GM18867 (cell line): ENCODE data around the gene MALRD1.

Source experiments
- ATAC-seq: cut with Tn5 transposase; IDR thresholded peaks from one replicate; pipeline ENCODE4 v1.9.1; 2021; ENCODE audit warnings: mild to moderate bottlenecking, moderate library complexity; ENCODE audit not compliant: unreplicated experiment

MALRD1 gene

DNA sequence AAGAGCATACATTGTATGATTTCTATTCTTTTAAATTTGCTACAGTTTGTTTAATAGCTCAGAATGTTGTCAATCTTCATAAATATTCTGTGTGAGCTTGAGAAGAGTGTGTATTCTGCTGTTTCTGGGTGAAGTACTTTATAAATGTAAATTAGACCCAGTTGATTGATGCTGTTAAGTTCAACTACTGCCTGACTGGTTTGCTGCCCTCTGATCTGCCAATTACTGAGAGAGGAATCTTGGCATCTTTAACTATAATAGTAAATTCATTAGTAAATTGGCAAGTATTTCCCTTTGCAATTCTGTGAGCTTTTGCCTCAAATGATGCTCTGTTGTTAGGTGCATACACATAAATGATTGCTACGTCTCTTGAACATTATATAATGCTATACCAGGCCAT lies 512.6 kb downstream of the MALRD1 start:
- no peak for ATAC-seq

DNA sequence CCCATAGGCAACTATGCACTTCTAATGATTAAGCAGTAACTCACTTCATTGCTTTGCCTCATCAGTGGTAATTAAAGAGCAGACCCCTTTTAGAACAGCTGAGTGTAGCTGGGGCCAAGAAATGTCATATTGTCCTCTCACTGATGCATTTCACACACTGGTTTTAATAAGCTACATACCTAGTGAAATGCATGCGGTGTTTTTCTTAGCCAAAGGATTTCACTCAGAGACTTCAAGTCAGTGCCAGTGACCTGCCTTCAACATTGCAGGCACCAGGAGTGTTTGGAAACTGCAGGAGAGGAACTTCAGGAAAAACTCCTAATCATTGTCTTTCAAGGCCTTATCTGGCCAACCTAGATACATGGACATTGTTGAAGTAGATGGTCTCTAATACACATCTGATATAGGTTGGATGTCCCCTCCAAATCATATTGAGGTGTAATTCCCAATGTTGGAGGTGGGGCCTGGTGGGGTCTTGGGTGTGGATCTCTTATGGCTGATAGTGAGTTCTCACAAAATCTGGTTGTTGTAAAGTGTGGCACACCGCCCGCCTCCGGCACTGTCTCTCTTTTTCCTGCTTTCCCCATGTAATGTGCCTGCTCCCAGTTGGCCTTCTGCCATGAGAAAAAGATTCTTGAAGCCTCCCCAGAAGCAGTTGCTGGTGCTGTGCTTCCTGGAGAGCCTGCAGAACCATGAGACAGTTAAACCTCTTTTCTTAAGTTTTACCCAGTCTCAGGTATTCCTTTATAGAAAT lies 515.0 kb downstream of the MALRD1 start:
- ATAC-seq = no peak

DNA sequence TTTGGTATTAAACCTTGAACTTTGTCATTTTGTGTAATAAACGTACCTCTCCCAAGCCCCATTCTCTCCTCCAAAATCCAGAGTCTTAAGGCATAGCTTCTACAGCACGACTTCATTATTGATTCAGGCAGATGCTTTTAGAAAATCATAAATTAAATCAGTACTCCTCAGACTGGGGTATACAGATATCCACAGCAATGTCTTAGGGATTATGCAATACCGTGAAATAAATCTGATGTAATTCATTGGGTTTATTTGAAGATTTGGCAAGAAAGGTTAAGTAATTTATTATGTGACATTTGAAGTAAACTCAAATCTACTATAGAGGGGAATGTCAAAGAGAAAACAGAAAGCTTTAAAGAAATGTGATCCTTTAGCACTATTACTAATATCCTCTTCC lies 521.5 kb downstream of the MALRD1 start:
- ATAC-seq = no peak

DNA sequence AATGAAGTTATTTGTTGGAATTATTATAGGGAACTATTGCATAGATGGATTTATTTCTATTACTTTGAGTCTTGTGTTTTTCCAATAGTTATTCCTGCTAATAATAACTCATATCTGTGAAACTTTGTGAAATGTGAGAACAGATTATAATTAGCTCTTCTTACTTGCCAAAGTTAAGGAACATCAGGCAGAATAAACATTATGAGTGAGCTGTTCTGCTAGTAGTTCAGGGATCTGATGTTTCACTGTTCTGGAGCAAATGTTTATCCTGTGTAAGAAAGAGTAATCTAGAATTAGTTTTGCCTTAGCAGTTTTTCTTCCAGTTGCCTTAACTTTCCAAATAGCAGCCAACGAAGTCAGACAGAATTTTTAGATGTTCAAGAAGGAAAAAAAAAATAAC lies 522.4 kb downstream of the MALRD1 start:
- no peak for ATAC-seq

DNA sequence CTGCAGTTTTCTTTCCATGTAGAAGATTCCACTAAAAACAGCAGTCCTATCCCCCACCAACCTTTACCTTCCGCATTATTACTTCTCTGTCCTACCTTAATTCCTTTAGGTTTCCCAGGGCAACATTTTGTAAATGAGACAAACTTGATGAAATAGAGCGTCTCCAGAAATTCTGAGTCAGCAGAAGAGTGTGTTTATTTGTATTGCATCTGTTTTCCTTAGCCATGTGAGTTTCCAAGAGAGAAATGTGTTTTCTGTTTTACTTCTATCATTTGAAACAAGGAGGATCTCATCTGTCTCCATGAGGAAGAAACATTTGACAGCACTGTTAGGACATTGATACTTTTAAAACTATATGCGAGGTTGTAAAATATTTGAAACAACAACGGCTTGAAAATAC lies 523.5 kb downstream of the MALRD1 start:
- no peak for ATAC-seq

DNA sequence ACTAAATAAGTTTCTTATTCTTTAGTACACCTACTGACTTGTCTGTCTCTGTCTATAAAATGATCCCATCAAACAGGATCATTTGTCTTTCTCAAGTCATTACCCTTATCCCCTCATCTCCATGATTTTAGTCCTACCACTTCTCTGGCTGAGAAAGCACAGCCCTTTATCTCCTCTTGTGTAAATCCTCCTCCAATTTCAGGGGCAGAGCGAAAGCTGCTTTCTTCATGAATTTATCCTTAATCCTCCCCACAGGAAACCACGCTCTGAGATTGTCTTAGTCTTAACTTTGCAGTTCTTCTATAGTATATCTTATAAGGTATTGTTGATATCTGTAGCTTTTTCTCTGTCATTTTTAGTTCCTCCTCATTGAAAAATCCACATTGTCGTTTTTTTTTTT lies 528.0 kb downstream of the MALRD1 start:
- ATAC-seq = no peak

DNA sequence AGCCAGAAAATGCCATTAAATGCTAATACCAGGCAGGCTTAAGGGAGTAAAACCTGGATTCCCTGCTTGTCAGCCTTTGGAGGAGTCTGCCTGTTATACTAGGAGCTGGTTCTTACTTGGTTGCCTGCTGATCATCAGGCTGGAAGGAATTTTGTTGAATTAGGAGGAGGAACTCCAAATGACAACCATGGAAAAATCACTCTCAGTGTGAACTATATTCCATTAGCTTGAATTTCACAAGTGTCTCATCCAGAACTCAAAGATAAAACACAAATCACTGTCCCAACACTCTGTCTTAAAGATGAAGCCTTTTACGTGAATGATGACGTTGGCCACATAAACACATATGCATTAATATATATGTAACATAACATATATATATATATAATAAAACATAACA lies 528.8 kb downstream of the MALRD1 start:
- ATAC-seq = no peak

DNA sequence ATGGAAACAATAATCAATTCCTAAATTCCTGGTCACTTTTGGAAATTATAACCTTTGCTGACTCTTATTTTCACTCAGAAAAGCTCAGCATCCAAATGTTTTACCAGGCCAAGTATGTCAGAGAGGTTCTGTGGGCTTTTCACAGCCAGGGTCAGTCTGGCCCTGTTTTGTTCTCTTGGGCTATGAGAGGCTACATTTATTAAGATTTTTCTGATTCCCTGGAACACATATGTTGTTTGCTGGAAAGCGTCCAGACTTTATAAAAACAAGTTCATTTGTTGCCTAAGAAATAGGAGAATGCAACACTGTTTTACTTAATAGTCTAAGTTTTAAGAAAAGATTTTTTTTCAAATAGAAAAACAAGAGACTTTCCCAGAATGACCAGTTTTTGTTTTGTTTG lies 529.2 kb downstream of the MALRD1 start:
- no peak for ATAC-seq

DNA sequence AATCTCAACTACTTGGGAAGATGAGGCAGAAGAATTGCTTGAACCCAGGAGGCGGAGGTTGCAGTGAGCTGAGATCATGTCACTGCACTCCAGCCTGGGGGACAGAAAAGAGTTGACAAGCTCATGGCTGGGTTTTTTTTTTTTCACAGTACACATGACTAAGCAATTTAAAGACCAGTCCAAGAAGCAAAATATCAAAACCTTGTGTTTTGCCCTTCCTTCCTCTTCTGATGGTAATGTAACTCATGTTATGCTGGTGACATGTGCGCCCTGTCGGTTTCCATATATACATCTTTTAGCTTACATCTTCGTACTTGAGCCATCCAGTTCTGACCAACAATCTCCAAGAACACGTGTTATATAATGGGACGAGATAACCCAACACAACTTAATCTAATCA lies 530.0 kb downstream of the MALRD1 start:
- ATAC-seq = no peak

DNA sequence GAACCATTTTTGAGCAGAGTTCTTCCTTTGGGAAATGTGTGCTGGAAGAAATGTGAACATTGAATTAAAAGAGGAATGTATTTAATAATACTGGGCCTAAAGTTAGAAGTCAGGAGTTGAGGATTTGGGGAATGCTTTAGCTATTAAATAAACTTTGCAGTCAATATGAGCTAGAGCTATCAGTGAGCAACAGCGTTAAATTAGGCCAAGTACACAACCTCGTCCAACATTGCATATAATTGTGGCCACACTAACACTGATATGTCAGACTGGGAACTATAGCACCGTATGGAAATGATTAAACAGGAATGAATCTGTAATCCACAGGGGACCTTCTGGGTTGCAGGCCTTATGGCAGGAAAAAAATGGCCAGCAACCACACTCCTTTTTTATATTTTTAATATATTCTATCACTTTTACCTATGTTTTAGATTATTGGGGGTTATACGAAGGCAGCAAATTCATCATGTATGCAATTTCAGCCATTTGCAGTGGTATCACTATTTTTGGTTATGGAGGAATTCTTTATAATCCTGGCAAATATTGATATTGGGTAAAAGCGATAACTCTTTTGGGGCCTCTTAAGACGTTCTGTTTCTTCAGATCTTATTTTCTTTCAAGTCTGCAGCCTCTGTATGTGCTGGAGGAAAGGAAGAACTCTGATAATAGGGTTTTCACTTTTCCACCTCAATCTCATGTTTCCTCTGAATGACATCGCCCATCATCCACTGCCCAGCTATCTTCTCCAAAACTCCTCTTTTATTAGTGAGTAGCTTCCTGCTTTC lies 531.4 kb downstream of the MALRD1 start:
- ATAC-seq = no peak

DNA sequence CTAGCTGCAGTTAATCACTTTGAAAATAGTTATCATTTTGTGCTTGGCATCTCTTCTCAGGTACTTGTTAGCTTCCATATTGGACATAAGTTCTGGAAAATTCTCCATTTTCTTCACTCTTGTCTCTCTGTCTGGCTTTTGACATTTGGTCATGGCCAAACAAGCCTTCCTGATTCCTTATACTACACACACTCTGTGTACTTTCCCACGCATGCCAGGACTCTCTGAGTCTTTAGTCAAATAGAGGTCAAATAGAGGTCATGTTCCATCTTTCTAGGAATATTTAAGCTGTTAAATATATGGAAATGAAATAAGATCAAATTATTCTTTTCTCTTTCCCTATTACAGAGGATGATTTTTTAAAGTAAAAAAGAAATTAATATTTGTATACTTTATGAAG lies 532.1 kb downstream of the MALRD1 start:
- ATAC-seq = no peak

DNA sequence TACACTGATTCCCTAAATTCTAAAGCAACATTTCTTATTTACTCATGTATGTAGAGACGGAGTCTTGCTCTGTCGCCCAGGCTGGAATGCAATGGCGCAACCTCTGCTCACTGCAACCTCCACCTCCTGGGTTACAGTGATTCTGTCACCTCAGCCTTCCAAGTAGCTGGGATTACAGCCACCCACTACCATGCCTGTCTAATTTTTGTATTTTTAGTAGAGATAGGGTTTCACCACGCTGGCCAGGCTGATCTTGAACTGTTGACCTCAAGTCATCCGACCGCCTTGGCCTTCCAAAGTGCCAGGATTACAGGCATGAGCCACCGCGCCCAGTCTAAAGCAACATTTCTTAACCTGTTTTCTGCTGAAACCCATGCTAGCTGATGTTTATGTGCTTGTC lies 540.0 kb downstream of the MALRD1 start:
- no peak for ATAC-seq

DNA sequence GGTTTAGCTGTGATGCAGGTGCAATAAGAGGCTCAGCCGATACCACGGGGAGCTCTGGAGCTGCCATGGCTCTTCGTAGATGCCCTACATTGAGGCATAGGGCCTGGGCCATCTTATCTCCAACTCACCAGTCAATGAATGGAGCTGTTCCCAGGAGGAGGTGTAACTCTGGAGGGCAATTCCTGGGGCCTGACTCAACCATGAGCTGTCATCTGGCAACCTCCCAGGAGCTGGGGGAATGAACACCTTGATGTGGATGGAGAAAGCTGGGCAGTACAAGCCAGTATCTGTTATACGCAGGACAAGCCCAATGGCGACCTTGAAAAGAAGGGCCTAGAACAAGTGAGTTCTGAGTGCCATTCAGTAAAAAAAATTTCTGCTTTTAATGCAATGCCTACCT lies 543.7 kb downstream of the MALRD1 start:
- no peak for ATAC-seq

DNA sequence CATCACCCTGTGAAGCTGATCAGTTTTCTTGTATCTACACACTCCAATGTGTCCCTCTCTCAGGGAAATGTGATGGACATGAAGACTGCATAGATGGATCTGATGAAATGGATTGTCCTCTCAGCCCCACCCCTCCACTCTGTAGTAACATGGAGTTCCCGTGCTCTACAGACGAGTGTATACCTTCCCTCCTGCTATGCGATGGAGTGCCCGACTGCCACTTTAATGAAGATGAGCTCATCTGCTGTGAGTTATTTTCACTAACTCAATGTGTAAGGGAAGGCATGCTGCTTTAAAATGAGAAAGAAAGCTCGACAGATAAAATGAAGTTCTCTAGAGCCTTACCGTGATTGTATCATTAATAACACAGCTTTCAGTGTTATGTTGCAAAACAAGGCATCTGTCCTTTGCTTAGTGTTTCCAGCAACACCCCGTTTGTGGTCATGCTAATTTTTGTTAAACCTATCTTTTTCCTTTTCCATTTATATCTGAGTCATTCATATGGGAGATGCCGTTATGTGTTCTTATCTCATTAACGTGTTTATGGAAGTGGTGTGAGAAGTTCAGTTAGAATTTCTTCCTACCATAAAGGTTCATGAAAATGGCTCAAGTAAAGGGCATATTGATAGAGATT lies 546.7 kb downstream of the MALRD1 start:
- ATAC-seq = no peak

DNA sequence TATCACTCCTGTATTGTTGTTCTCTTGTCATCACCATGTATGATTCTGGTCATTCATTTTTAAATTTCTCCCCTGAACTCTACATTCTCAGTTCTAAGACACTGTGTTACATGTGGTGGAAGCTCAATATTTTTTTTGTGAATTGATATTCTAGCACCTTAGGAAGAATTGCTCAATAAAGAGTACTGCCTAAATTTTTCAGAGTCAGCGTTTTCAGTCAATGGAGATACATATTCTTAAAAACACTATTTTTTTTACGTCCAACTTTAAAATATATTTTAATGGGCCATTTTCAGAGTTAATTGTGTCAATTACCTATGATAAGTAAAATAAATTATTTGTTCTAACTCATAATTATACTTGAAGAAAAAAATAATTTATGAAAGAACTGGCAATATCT lies 557.2 kb downstream of the MALRD1 start:
- ATAC-seq = no peak

DNA sequence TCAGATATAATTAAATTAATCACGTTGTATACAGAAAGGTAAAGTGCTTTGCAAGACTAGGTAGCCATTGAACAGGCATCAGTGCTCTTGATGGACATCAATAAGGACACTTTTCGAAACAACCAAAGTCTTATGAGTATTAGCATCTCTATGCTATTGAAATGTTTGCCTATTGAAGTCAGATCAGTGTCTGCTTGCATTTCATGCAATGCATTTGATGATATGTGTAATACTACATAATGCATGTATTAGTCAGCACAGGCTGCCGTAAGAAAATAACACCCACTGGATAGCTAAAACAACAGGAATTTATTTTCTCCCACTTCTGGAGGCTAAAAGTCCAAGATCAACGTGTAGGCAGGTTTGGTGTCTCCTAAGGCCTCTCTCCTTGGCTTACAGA lies 558.4 kb downstream of the MALRD1 start:
- no peak for ATAC-seq

DNA sequence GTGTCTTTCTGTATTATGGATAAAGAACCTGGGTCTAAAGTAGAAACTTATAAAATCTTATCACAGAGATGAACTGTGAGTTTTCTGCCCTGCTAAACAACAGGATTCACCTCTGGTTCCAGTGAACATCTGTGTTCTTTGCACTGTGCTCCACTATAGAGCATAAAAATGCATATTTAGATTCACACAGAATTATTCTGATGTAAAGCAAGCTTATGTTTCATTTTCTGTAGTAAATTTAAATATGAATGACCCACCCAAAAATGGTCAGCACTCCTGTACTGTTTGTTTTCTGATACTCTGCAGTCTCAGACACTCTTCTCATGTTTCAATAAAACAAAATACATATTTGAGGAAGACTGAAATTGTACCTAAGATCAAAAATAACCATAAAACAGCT lies 563.2 kb downstream of the MALRD1 start:
- ATAC-seq = no peak

DNA sequence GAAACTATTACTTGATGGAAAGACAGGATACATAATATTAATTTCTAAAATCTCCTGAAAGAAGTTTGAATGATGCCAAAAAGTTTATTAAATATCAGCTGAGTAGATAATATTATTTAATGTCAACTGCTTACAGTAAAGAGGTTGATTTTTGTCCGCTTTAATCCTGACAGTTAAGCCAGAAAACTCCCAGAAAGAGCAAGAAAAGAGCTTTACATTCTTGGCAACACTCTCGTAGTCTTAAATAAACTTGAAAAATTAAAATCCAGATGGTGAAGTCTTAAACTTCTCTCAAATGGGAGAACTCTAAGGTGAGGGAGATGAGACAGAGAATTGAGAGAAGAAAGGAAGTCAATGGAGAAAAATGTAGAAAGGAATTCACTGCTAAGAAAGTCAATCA lies 568.4 kb downstream of the MALRD1 start:
- ATAC-seq = no peak

DNA sequence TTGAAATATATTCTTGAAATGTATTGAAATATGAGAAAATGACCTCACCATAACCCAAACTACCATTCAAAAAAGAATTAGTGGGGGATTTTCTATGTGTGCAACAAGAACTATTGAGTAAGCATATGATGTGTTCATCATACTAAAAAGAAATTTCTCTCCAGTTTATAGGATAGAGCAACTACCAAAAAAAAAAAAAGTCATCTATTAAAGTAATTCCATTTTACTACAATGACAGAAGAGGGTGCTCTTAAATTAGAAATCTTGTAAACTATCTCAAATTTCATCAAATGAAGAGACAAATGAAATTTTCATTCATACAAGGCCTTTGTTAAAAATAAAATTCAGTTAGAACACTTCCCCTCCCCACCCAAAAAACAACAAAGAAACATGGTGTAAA lies 572.2 kb downstream of the MALRD1 start:
- ATAC-seq = no peak

DNA sequence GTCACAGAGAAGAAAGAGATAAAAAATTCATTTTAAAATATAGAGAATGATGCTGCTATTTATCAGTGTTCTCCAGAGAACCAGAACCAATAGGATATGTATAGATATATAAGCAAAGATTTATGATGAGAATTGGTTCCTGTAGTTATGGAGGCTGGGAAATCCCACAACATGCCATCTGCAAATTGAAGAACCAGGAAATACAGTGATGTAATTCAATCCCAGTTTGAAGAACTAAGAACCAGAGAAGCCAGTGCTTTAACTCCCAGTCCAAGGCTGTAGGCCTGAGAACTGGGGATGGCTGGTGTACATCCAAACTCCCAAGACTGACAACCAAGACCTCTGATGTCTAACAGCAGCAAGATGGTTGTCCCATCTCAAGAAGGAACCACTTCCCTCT lies 574.7 kb downstream of the MALRD1 start:
- ATAC-seq = no peak

DNA sequence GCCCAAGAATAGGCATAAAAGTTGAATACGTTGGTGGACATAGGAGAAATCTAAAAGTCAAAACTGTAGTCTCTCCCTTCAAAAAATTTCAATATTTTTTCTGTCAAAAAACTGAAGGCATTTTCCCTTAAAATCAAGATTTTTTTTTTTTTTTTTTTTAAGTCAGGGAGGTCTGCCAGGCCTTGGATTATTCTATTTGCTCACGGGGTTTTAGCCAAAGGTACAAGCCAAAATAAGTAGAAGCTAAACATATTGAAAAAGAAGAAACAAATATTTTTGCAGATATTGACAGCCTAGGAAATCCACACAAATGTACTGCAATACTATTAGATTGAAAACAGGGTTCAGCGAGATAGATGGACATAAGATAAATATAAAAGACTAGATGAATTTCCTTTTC lies 577.6 kb downstream of the MALRD1 start:
- no peak for ATAC-seq
